Fibroblast of skin of back (primary cell): ENCODE results near the gene ARL5A.
"Not testable (repeated sequence)": the region's sequence is repeated elsewhere in the genome, so short reads cannot be mapped to it uniquely, and the experiment has no call there.

ENCODE experiments used
- DNase-seq: peaks from one replicate; pipeline ENCODE4 v3.0.0-alpha.2; 2013

The ARL5A gene

DNA sequence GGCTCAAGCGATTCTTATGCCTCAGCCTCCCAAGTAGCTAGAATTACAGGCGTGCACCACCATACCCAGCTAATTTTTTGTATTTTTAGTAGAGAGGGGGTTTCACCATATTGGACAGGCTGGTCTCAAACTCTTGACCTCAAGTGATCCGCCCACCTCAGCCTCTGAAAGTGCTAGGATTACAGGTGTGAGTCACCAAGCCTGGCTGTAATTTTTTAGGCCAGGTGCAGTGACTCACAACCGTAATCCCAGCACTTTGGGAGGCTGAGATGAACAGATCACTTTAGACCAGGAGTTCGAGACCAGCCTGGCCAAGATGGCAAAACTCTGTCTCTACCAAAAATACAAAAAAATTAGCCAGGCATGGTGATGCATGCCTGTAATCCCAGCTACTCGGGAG, 33.8 kb downstream of the ARL5A start:
- not testable (repeated sequence) for DNase-seq

DNA sequence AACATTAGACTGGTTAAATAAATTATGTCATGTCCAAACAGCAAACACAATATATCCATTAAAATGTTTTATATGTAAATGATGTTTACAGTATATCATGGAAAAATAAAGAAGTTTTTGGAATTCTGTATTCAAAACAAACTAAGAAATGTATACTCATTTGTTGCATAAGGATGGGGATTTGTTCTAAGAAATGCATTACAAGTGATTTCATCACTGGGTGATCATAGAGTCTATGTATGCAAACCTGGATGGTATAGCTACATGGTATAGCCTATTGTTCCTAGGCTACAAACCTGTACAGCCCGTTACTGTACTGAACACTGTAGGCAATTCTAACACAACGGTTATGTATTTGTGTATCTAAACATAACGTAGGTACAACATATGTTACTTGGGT, 35.1 kb downstream of the ARL5A start:
- DNase-seq = no peak

DNA sequence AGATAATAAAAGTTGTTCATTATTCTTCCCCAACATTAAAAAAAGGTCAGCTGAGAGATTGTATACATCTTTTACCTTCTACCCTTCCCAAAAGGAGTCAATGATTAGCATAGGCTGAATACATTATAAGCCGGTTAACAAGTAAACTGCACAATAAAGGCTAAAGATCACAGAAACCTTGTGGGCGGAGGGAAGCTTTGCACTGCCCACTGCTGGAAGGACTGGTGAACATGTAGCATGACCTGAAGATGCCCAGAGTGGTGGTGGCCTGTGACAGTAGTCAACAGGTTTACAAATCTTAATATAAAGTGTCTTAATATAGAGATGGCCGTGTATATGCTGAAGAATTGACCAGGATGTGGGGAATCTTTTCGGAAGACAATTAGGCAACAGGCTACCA, 35.6 kb downstream of the ARL5A start:
- DNase-seq = no peak

DNA sequence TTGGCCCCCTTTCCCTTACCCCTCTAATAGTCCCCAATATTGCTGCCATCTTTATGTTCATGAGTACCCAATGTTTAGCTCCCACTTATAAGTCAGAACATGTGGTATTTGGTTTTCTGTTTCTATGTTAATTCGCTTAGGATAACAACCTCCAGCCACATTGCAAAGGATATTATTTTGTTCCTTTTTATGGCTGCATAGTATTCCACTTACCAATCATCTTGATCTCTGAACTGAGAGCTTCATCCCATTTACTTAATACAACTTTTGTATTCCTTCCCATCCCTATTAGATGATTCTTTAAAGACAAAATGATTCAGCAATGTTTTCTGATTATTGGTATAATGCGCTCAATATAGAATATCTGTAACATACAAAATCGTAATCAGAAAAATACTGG, 36.7 kb downstream of the ARL5A start:
- DNase-seq = no peak

DNA sequence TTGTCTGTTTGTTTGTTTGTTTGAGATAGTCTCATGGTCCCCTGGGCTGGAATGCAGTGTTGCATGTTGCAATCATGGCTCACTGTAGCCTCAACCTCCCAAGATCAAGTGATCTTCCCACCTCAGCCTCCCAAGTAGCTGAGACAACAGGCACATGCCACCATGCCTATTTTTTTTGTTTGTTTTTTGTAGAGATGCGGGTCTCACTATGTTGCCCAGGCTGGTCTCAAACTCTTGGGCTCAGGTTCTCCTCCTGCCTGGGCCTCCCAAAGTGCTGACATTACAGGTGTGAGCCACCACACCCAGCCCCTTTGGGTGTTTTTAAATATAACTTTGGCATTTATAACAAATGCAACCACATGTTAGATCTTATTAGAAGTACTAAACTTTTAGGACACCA, 37.5 kb downstream of the ARL5A start:
- DNase-seq = no peak

DNA sequence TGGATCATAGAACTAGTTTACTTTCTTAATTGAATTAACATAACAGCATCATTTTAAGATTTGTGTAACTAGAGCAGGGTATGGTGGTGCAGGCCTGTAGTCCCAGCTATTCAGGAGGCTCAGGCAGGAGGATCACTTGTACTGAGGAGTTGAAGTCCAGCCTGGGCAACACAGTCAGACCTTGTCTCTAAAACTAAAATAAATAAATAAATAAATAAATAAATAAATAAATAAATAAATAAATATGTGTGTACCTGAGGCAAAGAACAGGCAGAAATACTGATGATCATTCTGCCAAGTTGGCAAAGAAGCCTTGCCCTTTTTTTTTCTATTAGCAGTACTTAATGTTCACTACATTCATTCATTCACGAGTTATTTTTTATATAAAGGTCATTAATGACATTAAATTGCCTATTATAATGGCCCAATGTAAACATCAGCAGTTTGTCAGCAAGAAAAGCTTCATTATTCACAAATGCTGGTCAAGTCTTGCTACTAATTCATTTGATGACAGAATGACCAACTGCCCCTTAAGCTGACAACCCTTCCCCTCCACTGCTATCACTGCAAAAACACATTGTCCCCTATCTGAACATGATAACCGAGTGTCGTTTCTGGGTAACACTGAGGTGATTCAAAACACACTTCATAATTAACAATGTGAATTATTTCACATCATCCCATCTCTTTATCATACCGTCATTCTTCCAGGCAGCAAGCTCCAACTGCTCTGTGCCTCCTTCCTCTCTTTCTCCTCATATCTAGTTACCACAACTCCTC, 39.0 kb downstream of the ARL5A start:
- no peak for DNase-seq

DNA sequence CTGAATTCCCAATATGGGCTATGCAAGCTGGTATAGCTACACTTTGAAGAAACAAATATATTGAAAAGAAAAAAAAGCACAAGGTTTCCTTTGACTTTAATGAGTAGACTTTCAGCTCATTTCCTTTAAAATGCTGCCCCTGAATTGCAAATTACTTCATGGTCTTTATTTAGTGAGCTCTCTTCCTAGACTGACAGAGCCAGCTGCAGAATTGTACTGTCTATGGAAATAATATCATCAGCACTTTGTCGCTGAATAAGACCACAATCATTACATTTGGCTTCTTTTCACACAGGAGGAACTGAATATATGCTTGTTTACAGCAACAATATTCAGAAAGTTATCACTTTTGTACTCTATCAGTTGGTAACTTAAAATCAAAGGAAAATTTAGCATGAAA, 41.7 kb downstream of the ARL5A start:
- DNase-seq = no peak

DNA sequence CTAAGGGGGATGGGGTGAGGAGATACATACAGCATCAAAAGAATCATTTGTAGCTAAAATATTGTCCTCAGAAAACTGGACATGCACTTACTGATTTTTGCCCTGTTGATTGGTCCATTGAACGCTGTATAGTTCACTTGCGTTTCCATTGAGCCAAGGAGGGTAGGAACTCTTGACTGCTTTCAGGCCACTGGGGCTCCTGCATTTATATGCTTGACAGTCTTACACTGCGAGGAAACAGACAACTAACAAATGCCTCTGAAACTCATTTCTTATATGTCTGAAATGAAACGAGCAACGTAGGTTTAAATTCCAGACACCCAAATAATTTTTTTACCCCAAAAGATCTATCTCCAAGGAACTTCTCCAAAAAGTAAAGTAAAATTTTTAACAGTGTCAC, 42.1 kb downstream of the ARL5A start:
- no peak for DNase-seq

DNA sequence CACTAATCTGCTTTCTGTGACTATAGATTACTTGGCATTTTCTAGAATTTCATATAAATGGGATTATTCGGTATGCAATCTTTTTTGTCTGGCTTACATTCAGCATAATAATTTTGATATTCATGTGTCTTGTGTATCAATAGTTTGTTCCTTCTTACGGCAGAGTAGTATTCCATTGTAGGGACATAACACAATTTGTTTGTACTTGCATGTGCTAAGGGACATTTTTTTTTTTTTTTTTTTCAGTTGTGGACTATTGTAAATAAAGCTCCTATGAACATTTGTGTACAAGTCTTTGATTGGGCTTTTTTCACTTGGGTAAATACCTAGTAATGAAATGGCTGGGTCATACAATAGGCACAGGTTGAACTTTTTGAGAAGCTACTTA, 45.1 kb downstream of the ARL5A start:
- no peak for DNase-seq

DNA sequence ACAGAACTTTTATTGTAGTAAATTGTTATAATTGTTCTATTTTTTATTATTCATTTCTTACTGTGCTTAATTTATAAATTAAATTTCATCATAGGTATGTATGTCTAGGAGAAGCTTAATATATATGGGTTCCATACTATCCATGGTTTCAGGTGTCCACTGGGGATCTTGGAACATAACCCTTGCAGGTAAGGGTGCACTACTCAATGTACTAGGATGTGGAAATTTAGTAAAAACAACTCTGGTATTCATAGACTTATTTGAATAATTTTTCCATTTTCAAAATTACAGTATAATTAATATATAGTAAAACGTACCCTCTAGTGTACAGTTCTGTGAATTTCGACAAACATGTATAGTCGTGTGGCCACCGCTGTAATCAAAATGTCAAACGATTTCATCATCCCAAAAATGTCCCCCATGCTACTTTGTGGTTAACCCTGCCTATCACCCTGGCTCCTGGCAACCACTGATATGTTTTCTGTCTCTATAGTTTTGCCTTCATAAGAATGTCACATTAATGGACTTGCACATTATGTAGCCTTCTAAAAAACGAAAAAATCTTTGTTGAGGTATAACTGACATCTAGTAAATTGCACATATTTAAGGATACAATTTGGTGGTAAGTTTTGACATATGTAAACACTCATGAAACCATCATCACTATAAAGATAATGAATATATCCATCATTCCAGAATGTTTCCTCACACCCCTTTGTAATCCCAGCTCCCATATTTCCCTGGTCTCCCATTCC, 45.7 kb downstream of the ARL5A start:
- DNase-seq = no peak

DNA sequence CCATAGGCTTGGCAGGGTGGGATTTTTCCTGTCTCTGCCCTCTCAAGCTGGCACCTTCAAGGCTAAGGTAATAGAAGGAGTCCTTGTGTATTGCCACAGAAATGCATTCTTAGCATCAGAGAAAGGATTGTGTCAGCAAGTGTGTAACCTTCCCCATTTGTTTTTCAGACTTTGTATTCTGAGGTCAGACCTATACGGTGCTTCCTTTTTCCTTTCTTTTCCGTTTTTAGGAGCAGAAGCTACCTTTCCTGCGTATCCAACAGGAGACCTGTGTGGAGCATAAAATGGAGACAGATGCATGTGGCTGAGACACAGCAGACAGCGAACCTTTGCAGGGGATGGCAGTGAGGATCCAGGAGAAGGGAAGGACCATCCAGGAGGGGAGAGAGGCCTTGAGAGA, 46.6 kb downstream of the ARL5A start:
- no peak for DNase-seq

DNA sequence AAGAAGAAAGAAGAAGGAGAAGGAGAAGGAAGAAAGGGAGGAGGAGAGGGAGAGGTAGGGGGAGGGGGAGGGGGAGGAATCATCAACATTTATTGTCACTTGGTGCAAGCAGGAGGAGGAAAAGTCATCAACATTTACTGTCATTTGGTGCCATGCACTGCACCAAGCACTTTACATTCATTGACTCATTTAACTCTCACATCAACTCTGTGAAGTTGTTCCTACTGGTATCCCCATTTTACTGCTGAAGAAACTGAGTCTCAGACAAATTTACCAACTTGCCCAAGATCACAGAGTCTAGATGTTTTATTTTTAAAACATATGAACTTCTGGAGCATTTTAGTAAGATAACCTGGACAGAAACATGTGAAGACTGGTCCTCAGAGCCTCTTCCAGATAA, 47.3 kb downstream of the ARL5A start:
- DNase-seq = no peak

DNA sequence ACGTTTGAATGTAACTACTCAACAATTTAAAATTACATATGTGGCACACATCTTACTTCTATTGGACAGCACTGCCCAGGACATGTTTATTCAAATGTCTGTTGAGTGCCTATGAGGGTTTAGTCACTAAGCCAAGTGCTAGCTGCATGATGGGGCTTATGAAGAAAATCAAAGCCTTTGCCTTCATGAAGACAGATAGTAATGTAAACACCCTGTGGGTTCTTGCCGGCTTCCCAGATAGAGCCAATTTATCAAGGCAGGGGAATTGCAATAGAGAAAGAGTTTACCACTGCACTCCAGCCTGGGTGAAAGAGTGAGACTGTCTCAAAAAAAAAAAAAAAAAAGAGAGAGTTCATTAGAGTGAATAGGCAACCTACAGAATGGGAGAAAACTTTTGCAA, 50.3 kb downstream of the ARL5A start:
- DNase-seq = no peak

DNA sequence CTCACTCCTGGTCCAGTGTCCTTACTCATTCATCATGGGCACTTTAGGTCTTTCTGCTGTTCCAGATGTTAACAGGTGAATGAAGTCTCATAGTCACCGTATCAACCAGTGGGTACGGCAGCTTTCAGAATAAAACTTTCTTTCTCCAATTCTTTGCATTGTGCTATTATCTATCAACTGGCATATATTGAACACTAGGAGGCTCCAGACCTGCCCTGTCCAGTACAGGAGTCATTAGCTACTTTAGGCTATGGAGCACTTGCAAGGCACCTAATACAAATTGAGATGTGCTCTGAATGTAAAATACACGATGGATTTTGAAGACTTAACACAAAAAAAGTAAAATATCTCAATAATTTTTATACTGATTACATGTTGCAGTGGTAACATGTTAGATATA, 50.7 kb downstream of the ARL5A start:
- no peak for DNase-seq

DNA sequence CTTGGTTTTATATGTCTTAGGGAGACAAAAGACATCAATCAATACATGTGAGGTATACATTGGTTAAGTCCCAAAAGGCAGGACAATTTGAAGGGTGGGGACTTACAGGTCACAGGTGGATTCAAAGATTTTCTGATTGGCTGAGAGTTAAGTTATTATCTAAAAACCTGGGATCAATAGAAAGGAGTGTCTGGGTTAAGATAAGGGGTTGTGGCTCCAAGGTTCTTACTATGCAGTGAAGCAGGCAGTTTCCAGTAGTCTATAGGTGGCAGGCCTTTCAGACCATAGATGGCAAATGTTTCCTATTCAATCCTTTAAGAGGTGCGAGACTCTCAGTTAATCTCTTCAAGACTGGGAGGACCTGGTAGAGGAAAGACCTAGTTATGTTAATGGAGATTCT, 51.9 kb downstream of the ARL5A start:
- DNase-seq = no peak

DNA sequence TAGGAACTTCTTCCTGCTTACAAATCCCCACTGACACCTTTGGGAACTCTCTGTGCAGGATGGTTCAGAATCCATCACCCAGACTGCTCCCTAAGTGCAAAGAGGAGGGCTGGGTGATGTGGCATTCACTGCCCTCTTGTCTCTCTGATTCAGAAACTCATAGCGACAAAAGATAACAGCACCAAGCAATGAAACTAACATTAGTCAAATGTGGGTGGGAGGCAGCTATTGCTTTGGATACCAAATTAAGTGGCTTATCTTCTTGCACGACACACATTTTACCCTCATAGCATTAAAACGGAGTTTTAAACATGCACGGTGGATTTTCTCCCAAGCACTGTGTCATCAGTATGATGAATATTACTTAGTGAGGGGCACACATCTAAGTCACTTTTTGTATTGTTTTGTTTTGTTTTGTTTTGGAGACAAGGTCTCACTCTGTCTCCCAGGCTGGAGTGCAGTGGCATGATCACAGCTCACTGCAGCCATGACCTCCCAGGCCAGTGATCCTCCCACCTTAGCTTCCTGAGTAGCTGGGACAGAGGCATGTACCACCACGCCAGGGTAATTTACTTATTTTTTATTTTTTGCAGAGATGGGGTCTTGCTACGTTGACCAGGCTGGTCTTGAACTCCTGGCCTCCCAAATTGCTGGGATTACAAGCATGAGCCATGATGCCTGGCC, 53.0 kb downstream of the ARL5A start:
- DNase-seq = peak; percentile 12

DNA sequence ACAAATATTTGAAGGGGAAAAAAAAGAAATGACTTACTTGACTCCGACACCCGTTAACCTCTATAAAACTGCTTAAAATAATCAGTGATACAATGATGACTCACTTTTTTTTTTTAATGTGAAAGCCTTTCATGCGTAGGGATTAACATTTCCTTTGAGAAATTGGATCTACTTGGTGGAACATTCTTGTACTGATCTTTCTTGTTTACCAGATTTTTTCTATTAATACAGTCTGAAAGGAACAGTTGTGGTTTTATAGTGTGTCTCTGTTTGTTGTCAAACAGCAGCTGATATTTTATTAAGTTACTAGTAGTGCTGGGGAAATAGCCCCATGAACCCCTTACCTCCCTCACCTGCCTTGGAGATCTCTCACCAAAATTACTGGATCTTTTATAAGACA, 53.7 kb downstream of the ARL5A start:
- peak; percentile 64 for DNase-seq

DNA sequence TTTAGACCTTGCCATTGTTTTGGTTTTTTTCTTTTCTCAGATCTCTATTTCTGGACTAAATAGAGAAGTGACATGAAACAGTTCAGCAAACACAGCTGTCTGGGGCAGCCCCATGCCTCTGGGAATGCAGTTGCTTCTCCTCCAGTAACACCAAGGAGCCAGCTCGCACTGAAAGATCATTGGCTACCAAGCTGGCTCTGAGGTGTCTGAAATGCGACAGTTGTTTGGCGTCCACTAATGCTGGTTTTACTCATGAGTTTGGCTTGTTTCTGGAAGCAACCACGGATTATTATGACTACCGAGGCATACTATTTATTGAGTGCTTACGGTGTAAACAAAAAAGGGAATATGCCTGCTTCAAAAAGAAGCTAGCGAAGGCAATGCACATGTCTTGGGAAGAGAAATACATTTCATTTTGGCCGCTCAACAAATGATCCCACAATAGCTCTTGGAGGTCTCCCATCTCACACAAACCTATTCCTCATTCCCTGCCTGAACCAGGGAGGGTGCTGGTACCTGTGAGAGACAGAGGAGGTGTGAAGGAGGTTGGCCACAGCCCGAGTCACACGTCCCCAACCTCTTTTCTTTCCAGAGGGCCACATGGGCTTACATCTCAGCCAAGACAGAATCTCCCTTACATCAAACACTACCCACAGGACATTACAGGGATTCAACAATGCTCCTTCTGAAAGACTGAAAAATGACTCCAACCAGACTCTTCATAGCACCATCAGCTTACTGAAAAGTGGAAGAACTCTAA, 56.4 kb downstream of the ARL5A start:
- peak; percentile 13 for DNase-seq

DNA sequence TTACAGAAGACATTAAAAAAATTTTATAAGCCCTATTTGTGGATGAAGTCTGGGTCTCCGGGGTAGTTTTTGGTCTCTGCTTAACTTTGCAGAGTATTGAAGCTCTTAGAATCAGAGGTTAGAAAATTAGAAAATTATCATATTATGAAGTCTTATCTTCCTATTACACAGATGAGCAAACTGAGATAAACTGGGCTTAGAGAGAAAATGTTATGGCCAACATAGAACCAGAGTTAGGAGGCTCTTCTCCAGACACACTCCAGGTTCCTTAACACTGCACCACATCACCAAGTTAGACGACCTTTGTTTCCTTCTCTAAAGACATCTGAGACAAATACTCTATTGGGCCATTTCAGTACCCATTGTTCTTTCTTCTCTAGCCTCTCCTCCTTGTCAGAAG, 57.2 kb downstream of the ARL5A start:
- DNase-seq = no peak

DNA sequence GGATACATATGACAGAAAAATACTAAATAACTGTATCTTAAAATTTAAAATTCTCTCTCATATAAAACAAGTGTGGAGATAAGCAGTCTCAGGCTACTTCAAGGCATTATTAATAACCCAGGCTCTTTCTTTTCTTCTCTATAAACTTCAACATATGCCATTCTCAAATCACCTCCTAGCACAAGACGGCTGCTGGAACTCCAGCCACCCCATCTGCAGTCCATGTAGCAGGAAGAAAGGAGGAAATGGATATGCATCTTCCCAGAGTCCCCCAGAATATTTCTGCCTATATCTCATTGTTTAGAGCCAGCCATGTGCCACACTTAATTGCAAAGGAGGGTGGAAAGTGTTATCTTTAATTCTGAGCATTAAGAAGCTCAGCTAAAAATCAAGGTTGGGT, 58.6 kb downstream of the ARL5A start:
- DNase-seq = no peak

DNA sequence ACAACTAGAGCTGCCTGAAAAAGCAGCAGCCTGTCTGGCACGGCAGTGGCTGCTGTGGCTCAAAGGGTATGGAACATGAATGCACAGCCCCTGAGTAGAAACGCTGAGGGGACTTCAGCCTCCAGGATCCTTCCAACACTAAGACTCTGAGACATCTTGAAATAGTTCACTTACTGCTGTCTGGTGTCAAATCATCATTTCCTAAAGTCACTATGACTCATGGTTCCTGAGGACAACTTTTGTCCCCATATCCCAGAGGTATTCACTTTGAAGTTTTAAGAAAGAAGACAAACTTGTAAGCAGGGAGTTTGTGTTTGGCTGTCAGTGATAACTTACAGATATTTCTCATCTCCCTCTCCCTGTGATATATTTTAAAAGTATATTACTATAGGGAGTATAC, 60.7 kb downstream of the ARL5A start:
- DNase-seq = peak; percentile 12

DNA sequence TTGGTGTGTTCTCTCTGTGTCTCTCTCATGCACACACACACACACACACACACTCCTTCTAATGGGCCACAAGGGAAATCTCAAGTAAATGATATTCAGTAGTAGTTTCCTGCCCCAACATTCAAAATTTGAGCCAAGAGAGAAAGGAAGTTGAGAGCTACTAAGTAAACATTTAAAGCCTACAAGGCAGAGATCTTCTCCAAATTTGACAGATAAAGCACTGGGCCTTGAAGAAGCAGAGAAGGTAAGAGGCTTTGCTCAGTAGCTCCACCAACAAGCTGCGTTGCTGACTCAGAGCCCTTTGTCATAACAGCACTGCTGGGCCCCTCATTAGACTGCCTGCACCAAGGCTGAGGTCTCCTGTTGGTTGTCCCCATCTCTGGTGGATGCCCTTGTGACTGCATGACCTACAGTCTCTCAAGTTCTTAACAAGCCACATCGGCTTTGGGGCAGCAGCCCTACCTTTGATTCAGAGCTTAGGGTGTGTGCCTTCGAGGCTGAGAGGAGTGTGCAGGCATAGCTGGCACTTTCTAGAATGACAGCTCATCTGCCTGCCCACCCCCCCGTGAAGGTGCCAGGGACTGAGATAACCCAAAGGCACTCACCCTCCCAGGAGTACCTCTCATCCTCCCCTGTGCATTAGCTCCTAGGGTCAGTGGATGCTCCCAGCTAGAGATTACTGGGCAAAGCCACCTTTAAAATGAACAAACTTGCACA, 61.6 kb downstream of the ARL5A start:
- DNase-seq = no peak
